Activated naive CD4-positive, alpha-beta T cell treated with anti-CD3 and anti-CD28 coated beads, Interleukin-2, amount 50 U/mL, for 72 hours (primary cell): ENCODE data around the gene PRR5L. TPM values are rescaled to one million over a fixed set of nuclear protein-coding genes. Genes with fewer than 3 reads are reported as not detected.

Experiments used
- ATAC-seq, 2 donors: fragments of 150-1000 bp; cut with Tn5 transposase; 2 replicates each; pipeline ENCODE4 v1.10.0; 2021; ENCODE audit warnings: mild to moderate bottlenecking in 2 of 2, moderate library complexity in 2 of 2
- DNase-seq, 2 donors: peaks; one replicate each; pipeline ENCODE4 v3.0.0; 2021 to 2022; ENCODE audit warnings: low spot score in 2 of 2
- H3K27ac Mint-ChIP-seq, 2 donors: one replicate each; pipeline ENCODE4 v1.8.0; 2022; ENCODE audit warnings: mild to moderate bottlenecking in 2 of 2, mixed read lengths in 2 of 2
- H3K36me3 Mint-ChIP-seq, 2 donors: one replicate each; pipeline ENCODE4 v1.8.0; 2022; ENCODE audit warnings: mixed read lengths in 2 of 2
- H3K9me3 Mint-ChIP-seq, 2 donors: one replicate each; pipeline ENCODE4 v1.8.0; 2022; ENCODE audit warnings: mixed read lengths in 2 of 2
- total RNA-seq, 2 donors: library from RNA; stranded (reverse); gene quantifications; one replicate each; pipeline ENCODE4 v1.2.3, GENCODE V29; 2022

The PRR5L gene
- total RNA-seq, 2 donors from 2014 or later: 2.3 to 46.9 TPM

- H3K9me3 Mint-ChIP-seq: no peaks in the 10 kb centered on the region
- DNase-seq (no peak), ATAC-seq (no peak)
- peak overlapping the region in 1 of 2 donors; percentile 70 for H3K27ac Mint-ChIP-seq
- H3K36me3 Mint-ChIP-seq: peaks cover 21 to 32% of the 10 kb centered on the region in 2 donors
Measured at GRCh38 chr11:36271794-36272407, 24.2 kb upstream of the PRR5L start.

DNA sequence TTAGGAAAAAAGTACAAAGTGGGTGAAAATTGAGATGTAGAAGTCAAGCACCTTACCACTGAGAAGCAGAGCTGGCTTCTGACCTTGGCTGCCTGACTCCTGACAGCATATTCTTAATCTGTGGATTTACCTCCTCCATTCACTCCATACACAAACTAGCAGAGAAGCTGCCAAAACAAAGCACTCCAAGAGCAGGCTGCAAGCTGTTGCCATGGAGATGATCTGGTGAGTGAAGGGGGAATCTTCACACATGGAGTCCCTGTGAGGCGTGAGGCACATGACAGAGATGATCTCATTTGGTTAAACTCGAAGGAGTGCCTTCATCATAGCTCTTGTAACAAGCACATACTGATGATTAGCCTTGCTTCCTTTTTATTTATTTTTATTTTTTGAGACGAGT lies 23.0 kb upstream of the PRR5L start:
- Mint-ChIP-seq H3K9me3 (no peaks in the 10 kb centered on the region), H3K36me3 (peaks cover 21 to 32% of the 10 kb centered on the region in 2 donors), H3K27ac (no peak overlapping the region)
- ATAC-seq (no peak), DNase-seq (no peak)

DNA sequence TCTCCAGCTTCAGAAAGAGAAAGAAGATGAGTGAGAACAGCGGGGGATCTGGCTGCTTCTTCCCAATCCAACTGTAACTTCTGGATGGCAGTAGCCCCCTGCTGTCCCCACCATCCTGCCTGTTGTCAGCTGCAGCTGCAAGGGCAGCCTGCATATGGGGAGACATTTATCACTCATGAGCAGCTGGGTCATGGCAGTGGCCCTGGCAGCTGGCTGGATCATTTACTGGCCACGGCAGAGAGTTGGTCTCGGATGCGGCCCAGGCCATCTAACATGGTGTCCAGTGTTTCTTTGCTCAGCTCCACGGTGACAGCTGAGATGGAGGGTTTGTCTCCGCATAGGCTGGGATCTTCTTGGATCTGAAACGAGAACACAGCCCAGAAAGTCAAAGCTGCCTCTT lies 21.7 kb upstream of the PRR5L start:
- ATAC-seq (no peak), DNase-seq (no peak)
- Mint-ChIP-seq H3K9me3 (no peaks in the 10 kb centered on the region), H3K27ac (no peak overlapping the region), H3K36me3 (peaks cover 21 to 32% of the 10 kb centered on the region in 2 donors)

GRCh38 chr11:36278531-36279282 lies 17.4 kb upstream of the PRR5L start:
- H3K36me3 Mint-ChIP-seq: peaks cover 5 to 17% of the 10 kb centered on the region in 2 donors
- DNase-seq (no peak), ATAC-seq (no peak)
- H3K27ac Mint-ChIP-seq: no peak overlapping the region
- H3K9me3 Mint-ChIP-seq: peaks cover 0 to 9% of the 10 kb centered on the region in 2 donors

DNA sequence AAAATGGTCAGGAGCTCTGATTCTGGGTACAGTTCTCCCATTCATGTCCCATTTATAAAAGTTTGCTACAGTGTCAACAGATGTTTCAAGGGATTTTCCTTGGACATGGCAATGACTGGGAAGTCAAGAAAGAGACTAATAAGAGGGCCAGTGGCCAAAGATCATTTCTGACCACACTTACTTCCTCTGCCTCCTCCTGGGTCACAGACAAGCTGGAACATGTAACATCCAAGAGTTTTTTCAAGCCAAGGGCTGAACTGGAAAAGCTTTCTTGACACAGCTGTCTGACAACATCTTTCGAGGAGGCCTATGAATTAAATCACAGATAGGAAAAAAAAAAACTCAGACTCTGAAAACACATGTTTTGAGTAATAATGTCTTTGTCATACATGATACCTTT lies 15.6 kb upstream of the PRR5L start:
- Mint-ChIP-seq H3K27ac (peak overlapping the region in 1 of 2 donors; percentile 61), H3K9me3 (peaks cover 0 to 9% of the 10 kb centered on the region in 2 donors), H3K36me3 (peaks cover 0 to 10% of the 10 kb centered on the region in 2 donors)
- no peak for DNase-seq
- ATAC-seq: no peak

GRCh38 chr11:36281850-36282249 lies 14.2 kb upstream of the PRR5L start:
- Mint-ChIP-seq H3K9me3 (peaks cover 0 to 9% of the 10 kb centered on the region in 2 donors), H3K36me3 (peaks cover 0 to 10% of the 10 kb centered on the region in 2 donors), H3K27ac (peak overlapping the region in 1 of 2 donors; percentile 72)
- ATAC-seq: no peak
- no peak for DNase-seq

DNA sequence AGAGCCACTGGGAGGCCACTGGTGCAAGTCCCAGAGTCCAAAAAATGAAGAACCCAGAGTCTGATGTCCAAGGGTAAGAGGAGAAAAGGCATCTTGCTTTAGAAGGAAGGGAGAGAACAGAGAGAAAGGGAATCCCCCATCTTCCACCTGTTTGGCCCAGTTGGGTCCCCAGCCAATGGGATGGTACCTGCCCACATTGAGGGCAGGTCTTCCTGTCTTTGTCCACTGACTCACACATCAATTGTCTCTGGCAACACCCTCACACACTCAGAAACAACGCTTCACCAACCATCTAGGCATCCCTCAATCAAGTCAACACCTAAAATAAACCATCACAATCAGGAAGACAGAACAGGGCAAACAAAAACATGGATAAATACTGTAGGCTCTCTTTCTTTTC lies 13.2 kb upstream of the PRR5L start:
- Mint-ChIP-seq H3K9me3 (peaks cover 0 to 9% of the 10 kb centered on the region in 2 donors), H3K27ac (peak overlapping the region in 1 of 2 donors; percentile 0), H3K36me3 (peaks cover 0 to 10% of the 10 kb centered on the region in 2 donors)
- DNase-seq (no peak), ATAC-seq (peak in 1 of 2 donors; percentile 37)

GRCh38 chr11:36288442-36289225 lies 7.5 kb upstream of the PRR5L start:
- Mint-ChIP-seq H3K36me3 (no peaks in the 10 kb centered on the region), H3K9me3 (no peaks in the 10 kb centered on the region), H3K27ac (peak overlapping the region; percentile 83 to 95)
- ATAC-seq (no peak), DNase-seq (no peak)

- peak; percentile 99 to 100 for ATAC-seq
- Mint-ChIP-seq H3K36me3 (no peaks in the 10 kb centered on the region), H3K27ac (peak within 1 kb of the TSS; percentile 83 to 95), H3K9me3 (no peaks in the 10 kb centered on the region)
- peak; percentile 92 to 96 for DNase-seq
Measured at GRCh38 chr11:36289226-36289852, 6.7 kb upstream of the PRR5L start, which contains the start of gene COMMD9. COMMD9 (minus strand) TSS chr11:36289424; CDS start chr11:36289412, 12 bp downstream.

DNA sequence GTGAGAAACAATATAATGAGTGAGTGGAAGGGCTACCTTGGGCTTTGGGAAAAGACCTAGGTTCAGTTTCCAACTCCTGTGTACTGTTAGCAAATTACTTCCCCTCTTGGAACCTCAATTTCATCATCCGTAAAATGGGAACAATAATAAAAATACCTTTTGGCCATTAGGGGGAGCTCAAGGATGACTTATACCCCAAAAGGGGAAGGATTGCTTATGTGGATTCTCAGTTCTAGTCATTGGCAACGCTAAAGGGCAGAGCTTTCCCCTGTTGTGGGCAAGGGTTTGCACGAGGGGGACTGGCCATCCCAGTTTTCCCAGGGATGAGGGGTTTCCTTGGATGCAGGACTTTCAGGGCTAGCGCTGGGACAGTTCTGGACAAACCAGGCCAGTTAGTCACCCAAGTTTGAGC lies 3.8 kb upstream of the PRR5L start:
- Mint-ChIP-seq H3K36me3 (no peaks in the 10 kb centered on the region), H3K9me3 (no peaks in the 10 kb centered on the region), H3K27ac (no peak overlapping the region)
- peak; percentile 9 to 27 for ATAC-seq
- peak in 1 of 2 donors; percentile 29 for DNase-seq

DNA sequence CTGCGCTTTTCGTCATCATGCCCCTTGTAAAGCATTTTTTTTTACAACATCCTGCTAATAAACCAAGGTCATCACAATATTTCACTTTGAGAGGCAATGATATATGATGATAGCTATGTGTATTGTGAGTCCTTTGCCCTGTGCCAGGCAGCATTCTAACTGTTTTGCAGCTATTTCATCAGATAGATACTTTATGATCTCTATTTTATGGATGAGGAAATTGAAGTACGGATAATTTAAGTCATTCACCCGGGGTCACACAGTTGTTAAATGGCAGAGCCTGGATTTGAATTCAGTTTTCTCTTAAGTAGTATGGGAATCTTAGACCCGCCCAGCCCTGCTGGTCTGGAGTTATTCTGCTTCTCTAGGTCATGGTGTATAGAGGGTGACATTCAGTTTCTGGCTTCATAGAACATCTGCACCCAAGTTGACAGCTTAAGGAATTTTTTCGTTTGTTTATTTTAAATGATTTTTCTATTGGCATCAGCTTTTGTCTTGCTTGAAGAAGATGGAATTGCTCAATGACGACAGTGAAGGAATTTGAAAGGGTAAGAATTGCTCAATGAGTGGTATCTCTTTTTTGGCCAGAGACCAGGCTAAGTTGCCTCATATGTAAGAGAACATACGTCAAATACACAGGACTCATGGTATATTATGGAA lies 926 bp downstream of the PRR5L start:
- ATAC-seq (no peak), DNase-seq (no peak)
- Mint-ChIP-seq H3K9me3 (no peaks in the 10 kb centered on the region), H3K36me3 (no peaks in the 10 kb centered on the region), H3K27ac (no peak overlapping the region)

DNA sequence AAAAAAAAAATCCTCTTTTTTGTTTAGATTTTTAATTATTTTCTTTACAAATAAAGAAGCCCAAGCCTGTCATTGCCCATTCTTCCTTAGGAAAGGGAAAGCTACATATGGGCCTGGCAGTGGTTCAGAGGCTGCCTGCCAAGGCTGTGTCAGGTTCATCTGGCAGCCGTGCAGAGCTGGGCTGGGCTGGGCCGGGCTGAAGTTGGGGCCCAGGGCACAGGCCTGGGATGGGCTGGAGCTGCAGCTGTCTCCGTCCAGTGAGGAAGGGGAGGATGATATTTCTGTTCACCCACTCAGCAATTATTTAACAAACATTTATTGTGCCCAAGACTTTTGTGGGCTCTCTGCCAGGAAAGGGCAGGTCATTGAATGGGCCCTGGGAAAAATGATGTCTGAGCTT lies 4.6 kb downstream of the PRR5L start:
- DNase-seq (no peak), ATAC-seq (no peak)
- H3K9me3 Mint-ChIP-seq: no peaks in the 10 kb centered on the region
- H3K36me3 Mint-ChIP-seq: no peaks in the 10 kb centered on the region
- H3K27ac Mint-ChIP-seq: no peak overlapping the region

GRCh38 chr11:36304351-36304750 lies 8.3 kb downstream of the PRR5L start:
- Mint-ChIP-seq H3K27ac (no peak overlapping the region), H3K9me3 (peaks cover 0 to 4% of the 10 kb centered on the region in 2 donors), H3K36me3 (no peaks in the 10 kb centered on the region)
- ATAC-seq (no peak), DNase-seq (no peak)

DNA sequence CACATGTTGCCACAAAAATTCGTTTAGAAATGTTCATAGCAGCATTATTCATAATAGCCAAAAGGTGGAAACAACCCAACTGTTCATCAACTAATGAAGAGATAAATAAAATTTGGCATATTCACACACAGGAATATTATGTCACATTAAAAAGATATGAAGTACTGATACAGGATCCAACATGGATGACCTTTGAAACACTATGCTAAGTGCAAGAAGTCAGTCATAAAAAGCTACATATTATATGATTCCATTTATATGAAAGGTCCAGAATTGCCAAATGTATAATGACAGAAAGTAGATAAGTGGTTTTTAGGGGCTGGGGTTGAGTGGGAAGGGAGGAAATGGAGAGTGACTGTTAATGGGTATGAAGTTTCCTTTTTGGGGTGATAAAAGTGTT lies 9.0 kb downstream of the PRR5L start:
- Mint-ChIP-seq H3K27ac (no peak overlapping the region), H3K36me3 (no peaks in the 10 kb centered on the region), H3K9me3 (peaks cover 4 to 5% of the 10 kb centered on the region in 2 donors)
- ATAC-seq (no peak), DNase-seq (no peak)

DNA sequence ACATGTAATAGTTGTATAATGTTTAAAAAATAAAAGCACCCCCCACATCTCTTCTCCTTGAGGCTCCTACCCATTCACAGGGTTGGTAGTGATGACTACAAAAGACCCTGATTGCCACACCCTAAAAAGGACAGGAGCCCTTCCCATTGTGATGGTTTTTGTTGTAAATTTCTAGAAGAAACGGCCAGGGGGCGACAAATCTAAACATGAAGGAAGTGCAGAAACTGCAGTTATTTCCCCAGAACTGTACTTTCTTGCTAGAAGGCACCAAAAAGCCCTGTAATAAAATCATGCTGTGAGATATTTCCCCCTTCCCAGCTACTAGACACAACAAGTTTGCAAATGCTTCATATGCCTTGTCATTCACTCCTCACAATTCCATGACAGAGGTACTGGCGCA lies 10.8 kb downstream of the PRR5L start:
- no peaks in the 10 kb centered on the region for H3K36me3 Mint-ChIP-seq
- peak in 1 of 2 donors; percentile 14 for DNase-seq

DNA sequence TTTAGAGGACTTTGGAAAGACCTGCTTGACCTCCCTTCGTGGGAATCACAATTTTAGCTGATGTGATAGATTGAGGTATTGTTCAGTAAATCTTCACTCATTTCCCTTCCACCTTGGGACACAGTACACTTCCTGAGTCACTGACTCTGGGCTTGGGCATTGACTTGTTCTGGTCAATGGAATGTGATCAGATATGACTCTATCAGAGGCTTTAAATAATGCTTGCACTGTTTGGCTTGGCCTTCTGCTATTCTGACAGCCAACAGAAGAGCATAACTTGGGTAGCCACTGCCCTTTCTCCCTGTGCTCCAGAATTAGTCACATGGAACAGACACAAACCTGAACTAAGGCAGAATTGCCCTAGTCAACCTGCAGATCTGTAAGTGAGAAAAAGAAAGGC lies 12.5 kb downstream of the PRR5L start:
- Mint-ChIP-seq H3K36me3 (no peaks in the 10 kb centered on the region), H3K27ac (no peak overlapping the region), H3K9me3 (peaks cover 4 to 5% of the 10 kb centered on the region in 2 donors)
- ATAC-seq (no peak), DNase-seq (no peak)

More for the DNA sequence above, 10.8 kb downstream of the PRR5L start:
- H3K27ac Mint-ChIP-seq: no peak overlapping the region
- H3K9me3 Mint-ChIP-seq: peaks cover 4 to 5% of the 10 kb centered on the region in 2 donors
- peak in 1 of 2 donors; percentile 44 for ATAC-seq
